ENCODE measurements around the gene LRRC26. TPM values are rescaled to one million over a fixed set of nuclear protein-coding genes. Genes with fewer than 3 reads are reported as not detected.

LRRC26 gene
- polyA plus RNA-seq, 1 donor, result 12.0 TPM

GRCh38 chr9:137174722-137175293 is 5.0 kb upstream of the LRRC26 start:
- peaks cover 46% of the 10 kb centered on the region for H3K27me3 ChIP-seq (ENCODE audit: control insufficient read depth, insufficient read depth, low read length)
- DNase-seq, result no peak
- peaks cover 7% of the 10 kb centered on the region for H3K4me1 ChIP-seq (ENCODE audit: control insufficient read depth, insufficient read depth, low read length)
- H3K36me3 ChIP-seq (ENCODE audit: control insufficient read depth, insufficient read depth, low read length), result peaks cover 19% of the 10 kb centered on the region
- no peak overlapping the region for H3K4me3 ChIP-seq (ENCODE audit: low read length)
- no CpG with 5 or more reads among the region's 34 CpGs for whole genome bisulfite sequencing (ENCODE audit: insufficient coverage, low lambda C conversion rate)
- H3K9me3 ChIP-seq (ENCODE audit: control insufficient read depth, low read depth, low read length), result peaks cover 10% of the 10 kb centered on the region
- no peak overlapping the region for H3K27ac ChIP-seq (ENCODE audit: low read length)

- Histone ChIP-seq H3K36me3 (ENCODE audit: control insufficient read depth, insufficient read depth, low read length) (peaks cover 12% of the 10 kb centered on the region), H3K27ac (ENCODE audit: low read length) (no peak overlapping the region), H3K4me3 (ENCODE audit: low read length) (no peak overlapping the region), H3K4me1 (ENCODE audit: control insufficient read depth, insufficient read depth, low read length) (peaks cover 7% of the 10 kb centered on the region), H3K9me3 (ENCODE audit: control insufficient read depth, low read depth, low read length) (peaks cover 11% of the 10 kb centered on the region), H3K27me3 (ENCODE audit: control insufficient read depth, insufficient read depth, low read length) (peaks cover 48% of the 10 kb centered on the region)
- DNase-seq, result no peak
- no CpG with 5 or more reads among the region's 45 CpGs for WGBS (ENCODE audit: insufficient coverage, low lambda C conversion rate)
Measured at GRCh38 chr9:137173796-137174664, 4.2 kb upstream of the LRRC26 start.

GRCh38 chr9:137172901-137173795 is 3.3 kb upstream of the LRRC26 start:
- H3K27ac ChIP-seq (ENCODE audit: low read length), result no peak overlapping the region
- no peak overlapping the region for H3K4me3 ChIP-seq (ENCODE audit: low read length)
- no CpG with 5 or more reads among the region's 21 CpGs for WGBS (ENCODE audit: insufficient coverage, low lambda C conversion rate)
- peaks cover 11% of the 10 kb centered on the region for H3K9me3 ChIP-seq (ENCODE audit: control insufficient read depth, low read depth, low read length)
- DNase-seq, result no peak
- H3K36me3 ChIP-seq (ENCODE audit: control insufficient read depth, insufficient read depth, low read length), result peaks cover 4% of the 10 kb centered on the region
- peaks cover 9% of the 10 kb centered on the region for H3K4me1 ChIP-seq (ENCODE audit: control insufficient read depth, insufficient read depth, low read length)
- H3K27me3 ChIP-seq (ENCODE audit: control insufficient read depth, insufficient read depth, low read length), result peaks cover 54% of the 10 kb centered on the region

GRCh38 chr9:137171149-137171900 is 1.5 kb upstream of the LRRC26 start:
- no peak for DNase-seq
- peaks cover 73% of the 10 kb centered on the region for H3K27me3 ChIP-seq (ENCODE audit: control insufficient read depth, insufficient read depth, low read length)
- peaks cover 12% of the 10 kb centered on the region for H3K4me1 ChIP-seq (ENCODE audit: control insufficient read depth, insufficient read depth, low read length)
- no peak overlapping the region for H3K27ac ChIP-seq (ENCODE audit: low read length)
- no peak overlapping the region for H3K4me3 ChIP-seq (ENCODE audit: low read length)
- peaks cover 11% of the 10 kb centered on the region for H3K9me3 ChIP-seq (ENCODE audit: control insufficient read depth, low read depth, low read length)
- no peaks in the 10 kb centered on the region for H3K36me3 ChIP-seq (ENCODE audit: control insufficient read depth, insufficient read depth, low read length)
- no CpG with 5 or more reads among the region's 22 CpGs for WGBS (ENCODE audit: insufficient coverage, low lambda C conversion rate)

- Histone ChIP-seq H3K27ac (ENCODE audit: low read length) (no peak overlapping the region), H3K4me3 (ENCODE audit: low read length) (no peak overlapping the region), H3K27me3 (ENCODE audit: control insufficient read depth, insufficient read depth, low read length) (peaks cover 80% of the 10 kb centered on the region), H3K36me3 (ENCODE audit: control insufficient read depth, insufficient read depth, low read length) (no peaks in the 10 kb centered on the region), H3K4me1 (ENCODE audit: control insufficient read depth, insufficient read depth, low read length) (peaks cover 12% of the 10 kb centered on the region), H3K9me3 (ENCODE audit: control insufficient read depth, low read depth, low read length) (peaks cover 13% of the 10 kb centered on the region)
- no CpG with 5 or more reads among the region's 14 CpGs for WGBS (ENCODE audit: insufficient coverage, low lambda C conversion rate)
- no peak for DNase-seq
Measured at GRCh38 chr9:137170486-137171148, 766 bp upstream of the LRRC26 start.

- Histone ChIP-seq H3K4me1 (ENCODE audit: control insufficient read depth, insufficient read depth, low read length) (peaks cover 6% of the 10 kb centered on the region), H3K36me3 (ENCODE audit: control insufficient read depth, insufficient read depth, low read length) (no peaks in the 10 kb centered on the region), H3K27ac (ENCODE audit: low read length) (no peak overlapping the region), H3K27me3 (ENCODE audit: control insufficient read depth, insufficient read depth, low read length) (peaks cover 86% of the 10 kb centered on the region), H3K4me3 (ENCODE audit: low read length) (peak overlapping the region; percentile 21), H3K9me3 (ENCODE audit: control insufficient read depth, low read depth, low read length) (peaks cover 15% of the 10 kb centered on the region)
- DNase-seq, result peak in 1 of 2 donors; percentile 66
- WGBS (ENCODE audit: insufficient coverage, low lambda C conversion rate), result no CpG with 5 or more reads among the region's 124 CpGs
Measured at GRCh38 chr9:137168904-137169856, 671 bp downstream of the LRRC26 start.

GRCh38 chr9:137168573-137168903 is 1.3 kb downstream of the LRRC26 start:
- no peak overlapping the region for H3K4me3 ChIP-seq (ENCODE audit: low read length)
- H3K27ac ChIP-seq (ENCODE audit: low read length), result no peak overlapping the region
- peaks cover 89% of the 10 kb centered on the region for H3K27me3 ChIP-seq (ENCODE audit: control insufficient read depth, insufficient read depth, low read length)
- no peaks in the 10 kb centered on the region for H3K36me3 ChIP-seq (ENCODE audit: control insufficient read depth, insufficient read depth, low read length)
- DNase-seq, result peak in 1 of 2 donors; percentile 35
- peaks cover 6% of the 10 kb centered on the region for H3K4me1 ChIP-seq (ENCODE audit: control insufficient read depth, insufficient read depth, low read length)
- peaks cover 19% of the 10 kb centered on the region for H3K9me3 ChIP-seq (ENCODE audit: control insufficient read depth, low read depth, low read length)
- WGBS (ENCODE audit: insufficient coverage, low lambda C conversion rate), result no CpG with 5 or more reads among the region's 36 CpGs

- peaks cover 9% of the 10 kb centered on the region for H3K4me1 ChIP-seq (ENCODE audit: control insufficient read depth, insufficient read depth, low read length)
- H3K27ac ChIP-seq (ENCODE audit: low read length), result no peak overlapping the region
- H3K36me3 ChIP-seq (ENCODE audit: control insufficient read depth, insufficient read depth, low read length), result no peaks in the 10 kb centered on the region
- no CpG with 5 or more reads among the region's 57 CpGs for WGBS (ENCODE audit: insufficient coverage, low lambda C conversion rate)
- H3K4me3 ChIP-seq (ENCODE audit: low read length), result no peak overlapping the region
- peak; percentile 50 to 73 for DNase-seq
- H3K9me3 ChIP-seq (ENCODE audit: control insufficient read depth, low read depth, low read length), result peaks cover 20% of the 10 kb centered on the region
- H3K27me3 ChIP-seq (ENCODE audit: control insufficient read depth, insufficient read depth, low read length), result peaks cover 89% of the 10 kb centered on the region
Measured at GRCh38 chr9:137167747-137168572, 1.9 kb downstream of the LRRC26 start.
